HepG2 (cell line): ENCODE results near the gene SLC6A12. TPM values are rescaled to one million over a fixed set of nuclear protein-coding genes. Genes with fewer than 3 reads are reported as not detected.

Experiments
- ATAC-seq: fragments of 200-7000 bp; cut with Tn5 transposase; 3 replicates; pipeline ENCODE4 v1.9.1; 2020; ENCODE audit warnings: mild to moderate bottlenecking, moderate library complexity
- BruUV-seq: library from RNA; stranded (reverse); fragments of 400-500 nt; replicated peaks from 2 replicates; lab custom pipeline; 2021; lab: Mats Ljungman, UMichigan
- CTCF ChIA-PET: fragments of 300-600 bp; formaldehyde crosslinking; extraction: SDS; loops from one replicate; lab custom pipeline; 2021; ENCODE audit warnings: low total read pairs, inconsistent platforms, low intra/inter-chr PET ratio; lab: Yijun Ruan, JAX
- POLR2A ChIA-PET: fragments of 350-600 bp; sonication (Branson Sonifier 250); formaldehyde crosslinking; loops from one replicate; lab custom pipeline; 2020; ENCODE audit warnings: antibody characterized with exemption, inconsistent platforms; lab: Yijun Ruan, JAX
- DNase-seq: peaks from one replicate; pipeline ENCODE4 v3.0.0-alpha.2; 2015; ENCODE audit warnings: low spot score
- FAIRE-seq: peaks from 3 replicates; lab custom pipeline; 2011; peaks lifted over from hg19 to GRCh38; lab: Jason Lieb, UNC
- H2AFZ ChIP-seq: one replicate; pipeline ENCODE4 v1.6.1; 2011; ENCODE audit warnings: low read length, inconsistent platforms
- H3K27ac ChIP-seq: fragments of 300-600 bp; 3 replicates; pipeline ENCODE4 v1.8.0; 2011; ENCODE audit warnings: mixed run types, mild to moderate bottlenecking, mixed read lengths, low read length, inconsistent platforms; ENCODE audit not compliant: insufficient read depth; ENCODE audit errors: extremely low read length
- H3K27me3 ChIP-seq, 2 experiments: fragments of 200-600 bp in 1 of 2; 2 replicates in 1 of 2; 3 replicates in 1 of 2; pipeline versions ENCODE4 v1.6.0 to v1.8.0; 2011; ENCODE audit warnings: low read length in 2 of 2, mild to moderate bottlenecking in 2 of 2, moderate library complexity in 2 of 2, inconsistent platforms in 1 of 2; ENCODE audit not compliant: insufficient read depth in 2 of 2, control insufficient read depth in 1 of 2
- H3K36me3 ChIP-seq, 2 experiments: fragments of 200-600 bp in 1 of 2; replicated peaks in 1 of 2; 2 replicates in 1 of 2; 3 replicates in 1 of 2; pipeline versions ENCODE4 v1.5.1 to v1.8.0; 2011; ENCODE audit warnings: low read length in 2 of 2, inconsistent platforms in 1 of 2; ENCODE audit not compliant: insufficient read depth in 2 of 2, control insufficient read depth in 1 of 2
- H3K4me1 ChIP-seq: 2 replicates; pipeline ENCODE4 v1.5.1; 2012; ENCODE audit warnings: low read length, inconsistent platforms; ENCODE audit not compliant: insufficient read depth
- H3K4me2 ChIP-seq: 2 replicates; pipeline ENCODE4 v1.6.0; 2011; ENCODE audit warnings: low read depth, low read length, inconsistent platforms
- H3K4me3 ChIP-seq, 3 experiments: fragments of 200-600 bp in 1 of 3; sonication (generic), shearing (Covaris generic) in 1 of 3; replicated peaks in 1 of 3; 2 replicates each; pipeline ENCODE4 v1.5.1; 2011 to 2016; ENCODE audit warnings: low read length in 3 of 3, inconsistent platforms in 2 of 3, low read depth in 2 of 3, mild to moderate bottlenecking in 2 of 3, control low read depth in 1 of 3, mixed read lengths in 1 of 3; ENCODE audit not compliant: insufficient read depth in 1 of 3
- H3K79me2 ChIP-seq: one replicate; pipeline ENCODE4 v1.6.1; 2011; ENCODE audit warnings: low read length, inconsistent platforms; ENCODE audit not compliant: insufficient read depth
- H3K9ac ChIP-seq: 2 replicates; pipeline ENCODE4 v1.6.0; 2011; ENCODE audit warnings: mild to moderate bottlenecking, low read depth, low read length, inconsistent platforms; ENCODE audit not compliant: insufficient read depth
- H3K9me3 ChIP-seq: 2 replicates; pipeline ENCODE4 v1.5.1; 2012; ENCODE audit warnings: mild to moderate bottlenecking, low read length
- H4K20me1 ChIP-seq: 2 replicates; pipeline ENCODE4 v1.6.0; 2011; ENCODE audit warnings: inconsistent platforms, mild to moderate bottlenecking, low read length, moderate library complexity; ENCODE audit not compliant: insufficient read depth
- ADNP ChIP-seq: sonication (generic); formaldehyde crosslinking; IDR thresholded peaks from 2 replicates; pipeline ENCODE4 v1.4.0; 2020; ENCODE audit warnings: missing genetic modification reagents
- MLXIP ChIP-seq: sonication (generic); formaldehyde crosslinking; IDR thresholded peaks from 2 replicates; pipeline ENCODE4 v1.9.0; 2021; ENCODE audit warnings: missing genetic modification reagents, borderline replicate concordance
- SCMH1 ChIP-seq: sonication (generic); formaldehyde crosslinking; IDR thresholded peaks from 2 replicates; pipeline ENCODE4 v1.9.0; 2021; ENCODE audit warnings: missing genetic modification reagents, mild to moderate bottlenecking, borderline replicate concordance
- TFDP1 ChIP-seq: IDR thresholded peaks from 2 replicates; pipeline ENCODE4 v1.6.1; 2016; ENCODE audit warnings: missing compliant biosample characterization, missing genetic modification reagents, borderline replicate concordance
- ZNF737 ChIP-seq: sonication (generic); formaldehyde crosslinking; IDR thresholded peaks from 2 replicates; pipeline ENCODE4 v1.5.0; 2020; ENCODE audit warnings: missing genetic modification reagents, mild to moderate bottlenecking, borderline replicate concordance
- WGBS: methylation state at CpG from one replicate; pipeline ENCODE4 v1.1.6; 2017; ENCODE audit warnings: low lambda C conversion rate; 5-methylcytosine and 5-hydroxymethylcytosine counted together
- in situ Hi-C: cut with HindIII; loops from 2 replicates; pipeline ENCODE4 v1.10.0; 2017; ENCODE audit warnings: low pct_unique_long_range_greater_than_20kb; ENCODE audit not compliant: extremely low pct_ligation_motif_present
- intact Hi-C: fragments of 100-400 bp; cut with micrococcal nuclease; formaldehyde crosslinking; loops from one replicate; pipeline ENCODE4 v1.10.0; 2022; ENCODE audit not compliant: unreplicated experiment
- polyA plus RNA-seq, 8 experiments: library from polyadenylated mRNA; depleted of rRNA in 3 of 8; stranded (reverse) in 7 of 8; unstranded in 1 of 8; fragments of >200 nt; fragmentation: Illumina TruSeq in 4 of 8; extraction: Trizol in 4 of 8; gene quantifications; 2 replicates each; pipeline versions ENCODE4 v1.2.1 to v1.2.3, GENCODE V29; 2011 to 2016; ENCODE audit warnings: low read depth in 4 of 8, missing spikeins in 1 of 8, mixed read lengths in 1 of 8; ENCODE audit not compliant: insufficient read depth in 1 of 8
- total RNA-seq, 5 experiments: library from RNA; depleted of rRNA; stranded (reverse); fragments of >200 nt; fragmentation: Illumina TruSeq; extraction: Trizol; gene quantifications; 2 replicates each; pipeline ENCODE4 v1.2.3, GENCODE V29; 2016; ENCODE audit warnings: low read depth in 1 of 5
- TF ChIP-seq, protein P1 (sequence below): sonication (generic); formaldehyde crosslinking; IDR thresholded peaks from 2 replicates; pipeline ENCODE4 v1.4.0; 2020; ENCODE audit warnings: missing genetic modification reagents
- TF ChIP-seq, protein P2 (sequence below): sonication (generic); formaldehyde crosslinking; IDR thresholded peaks from 2 replicates; pipeline ENCODE4 v1.4.0; 2020; ENCODE audit warnings: missing genetic modification reagents, low read depth, mild to moderate bottlenecking, borderline replicate concordance

The SLC6A12 gene
- total and polyA plus RNA-seq, 2 of the 13 experiments (the other 11 are each of a cell fraction or from before 2014, with no cell fraction given): 3.7 to 18.8 TPM

DNA sequence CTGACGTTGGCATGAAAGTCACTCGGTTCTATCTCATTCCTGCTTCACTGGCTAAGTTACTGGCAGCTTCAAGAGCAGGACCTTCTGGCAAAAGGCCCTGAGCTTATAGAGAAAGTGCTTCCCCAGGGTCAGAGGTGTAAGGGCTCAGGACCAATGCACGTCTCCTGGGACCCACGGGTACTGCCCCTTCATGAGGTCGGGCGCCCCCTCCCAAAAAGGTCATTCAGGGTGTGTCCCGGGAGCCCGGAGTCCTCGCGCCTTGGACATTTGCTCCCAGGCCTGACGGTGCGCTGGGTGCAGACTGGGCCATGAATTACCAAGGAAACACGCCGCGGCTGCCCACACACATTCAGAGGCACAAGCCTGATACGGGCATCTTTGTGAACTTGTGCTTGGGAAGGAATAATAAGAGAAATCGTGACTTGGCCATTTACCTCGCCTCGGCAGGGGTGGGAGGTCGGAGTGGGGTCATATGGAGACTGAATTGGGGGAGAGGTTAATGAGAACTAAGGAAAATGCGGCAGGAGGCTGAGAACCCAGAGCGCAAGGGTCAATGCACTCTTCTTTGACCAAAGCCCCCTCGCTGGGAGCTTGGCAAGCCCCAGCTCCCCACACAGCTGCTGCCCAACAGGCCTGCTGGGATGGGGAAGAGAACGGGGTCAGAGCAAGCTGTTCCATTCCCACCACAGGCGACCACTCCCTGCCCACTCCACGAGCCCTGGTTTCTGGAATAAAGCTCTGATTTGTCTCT lies 15.7 kb upstream of the SLC6A12 start:
- ATAC-seq (no peak), DNase-seq (no peak), FAIRE-seq (no peak)
- ChIA-PET POLR2A (no interaction called here), CTCF (no interaction called here)
- Histone ChIP-seq H3K4me2 (no peak overlapping the region), H3K9me3 (no peaks in the 10 kb centered on the region), H3K4me1 (peaks cover 32% of the 10 kb centered on the region), H3K4me3 (no peak overlapping the region), H3K27ac (no peak overlapping the region), H3K27me3 (peaks cover 1 to 6% of the 10 kb centered on the region in 2 experiments; a peak in 3 of 5 replicates), H3K9ac (no peak overlapping the region), H3K36me3 (no peaks in the 10 kb centered on the region), H4K20me1 (no peaks in the 10 kb centered on the region), H2AFZ (no peak overlapping the region), H3K79me2 (no peaks in the 10 kb centered on the region)
- no TSS peak for BruUV-seq
- intact Hi-C loops: no loop called here
- TF ChIP-seq, protein P1, sequence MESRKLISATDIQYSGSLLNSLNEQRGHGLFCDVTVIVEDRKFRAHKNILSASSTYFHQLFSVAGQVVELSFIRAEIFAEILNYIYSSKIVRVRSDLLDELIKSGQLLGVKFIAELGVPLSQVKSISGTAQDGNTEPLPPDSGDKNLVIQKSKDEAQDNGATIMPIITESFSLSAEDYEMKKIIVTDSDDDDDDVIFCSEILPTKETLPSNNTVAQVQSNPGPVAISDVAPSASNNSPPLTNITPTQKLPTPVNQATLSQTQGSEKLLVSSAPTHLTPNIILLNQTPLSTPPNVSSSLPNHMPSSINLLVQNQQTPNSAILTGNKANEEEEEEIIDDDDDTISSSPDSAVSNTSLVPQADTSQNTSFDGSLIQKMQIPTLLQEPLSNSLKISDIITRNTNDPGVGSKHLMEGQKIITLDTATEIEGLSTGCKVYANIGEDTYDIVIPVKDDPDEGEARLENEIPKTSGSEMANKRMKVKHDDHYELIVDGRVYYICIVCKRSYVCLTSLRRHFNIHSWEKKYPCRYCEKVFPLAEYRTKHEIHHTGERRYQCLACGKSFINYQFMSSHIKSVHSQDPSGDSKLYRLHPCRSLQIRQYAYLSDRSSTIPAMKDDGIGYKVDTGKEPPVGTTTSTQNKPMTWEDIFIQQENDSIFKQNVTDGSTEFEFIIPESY: peak; percentile 68; the same call in 1 of the 2 replicates
- TF ChIP-seq SCMH1 (CRISPR knock-in tag): no peak
- TF ChIP-seq TFDP1: no peak
- WGBS: 57% methylated on average over 22 of the region's 26 CpGs
- in situ Hi-C loops: no loop called here

DNA sequence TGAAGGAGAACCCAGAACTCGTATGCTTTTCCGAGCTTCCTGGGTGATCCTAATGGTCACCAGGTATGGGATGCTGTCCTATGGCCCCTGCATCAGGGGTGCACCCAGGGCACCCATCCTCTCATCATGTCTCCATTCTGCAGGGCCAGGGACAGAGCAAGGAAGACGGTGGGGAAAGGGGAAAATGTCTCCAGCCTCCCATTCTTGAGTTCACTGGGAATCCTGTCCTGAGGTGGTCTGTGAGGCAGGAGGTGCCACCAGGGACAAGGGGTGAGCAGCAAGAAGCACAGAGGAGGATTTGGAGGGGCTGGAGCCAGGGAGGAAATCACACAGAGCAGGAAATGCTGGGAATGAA lies 14.9 kb upstream of the SLC6A12 start:
- peaks cover 3 to 6% of the 10 kb centered on the region in 2 experiments; a peak in 3 of 5 replicates for H3K27me3 ChIP-seq
- WGBS: 35% methylated on average over 3 of the region's 3 CpGs
- TF ChIP-seq ZNF737 (CRISPR knock-in tag): no peak
- TF ChIP-seq, protein P2, sequence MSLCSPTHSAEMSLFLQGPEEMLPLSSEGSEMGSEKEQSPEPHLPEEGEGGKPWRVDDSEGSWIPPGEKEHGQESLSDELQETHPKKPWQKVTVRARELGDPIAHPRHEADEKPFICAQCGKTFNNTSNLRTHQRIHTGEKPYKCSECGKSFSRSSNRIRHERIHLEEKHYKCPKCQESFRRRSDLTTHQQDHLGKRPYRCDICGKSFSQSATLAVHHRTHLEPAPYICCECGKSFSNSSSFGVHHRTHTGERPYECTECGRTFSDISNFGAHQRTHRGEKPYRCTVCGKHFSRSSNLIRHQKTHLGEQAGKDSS (CRISPR knock-in tag): no peak
- TF ChIP-seq MLXIP (CRISPR knock-in tag): no peak
- no peak for TF ChIP-seq ADNP (CRISPR knock-in tag)

More for the DNA sequence above, 14.9 kb upstream of the SLC6A12 start:
- no peak overlapping the region for H3K27ac ChIP-seq
- in situ Hi-C loops (no loop called here), intact Hi-C loops (no loop called here)
- POLR2A ChIA-PET: no interaction called here
- FAIRE-seq (no peak), DNase-seq (no peak), ATAC-seq (no peak)
- H3K4me1 ChIP-seq: peaks cover 30% of the 10 kb centered on the region
- no peaks in the 10 kb centered on the region for H3K36me3 ChIP-seq
- no peak overlapping the region for H3K4me2 ChIP-seq
- no peak overlapping the region for H2AFZ ChIP-seq
- no TSS peak for BruUV-seq
- no peak overlapping the region for H3K9ac ChIP-seq
- H3K79me2 ChIP-seq: no peaks in the 10 kb centered on the region
- CTCF ChIA-PET: no interaction called here
- H4K20me1 ChIP-seq: no peaks in the 10 kb centered on the region
- H3K4me3 ChIP-seq: no peak overlapping the region
- H3K9me3 ChIP-seq: no peaks in the 10 kb centered on the region
